HL-60 (cell line): ENCODE measurements around the gene DOCK1.

Experiments
- DNase-seq, 2 experiments: peaks; one replicate each; pipeline ENCODE4 v3.0.0-alpha.2; 2010 to 2020; ENCODE audit warnings: low read depth in 1 of 2, low spot score in 1 of 2
- H3K27ac ChIP-seq: fragments of 250-450 bp; sonication (Bioruptor Pico); replicated peaks from 2 replicates; pipeline ENCODE4 v1.5.1; 2020; ENCODE audit warnings: mild to moderate bottlenecking, moderate library complexity
- H3K27me3 ChIP-seq: fragments of 250-450 bp; sonication (Bioruptor Pico); 2 replicates; pipeline ENCODE4 v1.5.1; 2021; ENCODE audit warnings: mild to moderate bottlenecking, moderate library complexity; ENCODE audit not compliant: insufficient read depth, poor library complexity, severe bottlenecking
- H3K4me3 ChIP-seq: replicated peaks from 2 replicates; pipeline ENCODE4 v1.5.1; 2011; ENCODE audit warnings: mild to moderate bottlenecking, control low read depth, low read length; ENCODE audit not compliant: insufficient read depth
- CTCF ChIP-seq: IDR thresholded peaks from one replicate; pipeline ENCODE4 v1.5.1; 2011; ENCODE audit warnings: low read length, control low read depth, inconsistent platforms; ENCODE audit not compliant: insufficient read depth
- GABPA ChIP-seq: IDR thresholded peaks from 2 replicates; pipeline ENCODE4 v1.6.1; 2012; ENCODE audit warnings: low read depth
- POLR2AphosphoS5 ChIP-seq: IDR thresholded peaks from 2 replicates; pipeline ENCODE4 v1.6.1; 2012; ENCODE audit warnings: low read depth
- REST ChIP-seq: IDR thresholded peaks from 2 replicates; pipeline ENCODE4 v1.6.1; 2012; ENCODE audit warnings: low read depth; ENCODE audit not compliant: insufficient replicate concordance
- SPI1 ChIP-seq: IDR thresholded peaks from 2 replicates; pipeline ENCODE4 v1.6.1; 2012; ENCODE audit warnings: low read depth, mild to moderate bottlenecking, borderline replicate concordance

DOCK1 gene

GRCh38 chr10:127279334-127279774 is 374.1 kb downstream of the DOCK1 start:
- no peak for TF ChIP-seq POLR2AphosphoS5
- TF ChIP-seq REST = no peak
- TF ChIP-seq SPI1 = no peak
- no peak for TF ChIP-seq CTCF
- TF ChIP-seq GABPA = no peak
- DNase-seq = no peak
- Histone ChIP-seq H3K27ac (no peak overlapping the region), H3K27me3 (no peaks in the 10 kb centered on the region), H3K4me3 (no peak overlapping the region)

- TF ChIP-seq SPI1 (no peak), CTCF (no peak), POLR2AphosphoS5 (no peak), REST (no peak), GABPA (no peak)
- Histone ChIP-seq H3K27me3 (no peaks in the 10 kb centered on the region), H3K27ac (no peak overlapping the region), H3K4me3 (no peak overlapping the region)
- no peak for DNase-seq
Observed at GRCh38 chr10:127280446-127280845, 375.2 kb downstream of the DOCK1 start.

GRCh38 chr10:127283017-127283416 is 377.8 kb downstream of the DOCK1 start:
- no peak for DNase-seq
- no peaks in the 10 kb centered on the region for H3K27me3 ChIP-seq
- H3K27ac ChIP-seq = no peak overlapping the region
- TF ChIP-seq CTCF (no peak), SPI1 (no peak), GABPA (no peak), POLR2AphosphoS5 (no peak), REST (no peak)
- no peak overlapping the region for H3K4me3 ChIP-seq
